ENCODE data around the gene ATXN1.
"Not testable (repeated sequence)": the region's sequence is repeated elsewhere in the genome, so short reads cannot be mapped to it uniquely, and the experiment has no call there.

ATXN1 gene

GRCh38 chr6:16644540-16645250, 116.6 kb downstream of the ATXN1 start:
- DNase-seq (ENCODE audit: low read depth) = no peak

GRCh38 chr6:16639684-16640480, 121.4 kb downstream of the ATXN1 start:
- DNase-seq (ENCODE audit: low read depth) = no peak

GRCh38 chr6:16637635-16638034, 123.6 kb downstream of the ATXN1 start:
- DNase-seq (ENCODE audit: low read depth) = no peak

GRCh38 chr6:16635810-16636602, 125.3 kb downstream of the ATXN1 start:
- no peak for DNase-seq (ENCODE audit: low read depth)

- no peak for DNase-seq (ENCODE audit: low read depth)
Observed at GRCh38 chr6:16635291-16635809, 125.9 kb downstream of the ATXN1 start.

- DNase-seq (ENCODE audit: low read depth) = no peak
Observed at GRCh38 chr6:16634855-16635254, 126.4 kb downstream of the ATXN1 start.

GRCh38 chr6:16633961-16634360, 127.3 kb downstream of the ATXN1 start:
- DNase-seq (ENCODE audit: low read depth) = no peak

GRCh38 chr6:16633465-16633864, 127.8 kb downstream of the ATXN1 start:
- DNase-seq (ENCODE audit: low read depth) = no peak

GRCh38 chr6:16632101-16632500, 129.2 kb downstream of the ATXN1 start:
- no peak for DNase-seq (ENCODE audit: low read depth)

- no peak for DNase-seq (ENCODE audit: low read depth)
Observed at GRCh38 chr6:16630026-16630643, 131.1 kb downstream of the ATXN1 start.

GRCh38 chr6:16628580-16628979, 132.7 kb downstream of the ATXN1 start:
- DNase-seq (ENCODE audit: low read depth) = not testable (repeated sequence)

- no peak for DNase-seq (ENCODE audit: low read depth)
Observed at GRCh38 chr6:16626650-16627049, 134.6 kb downstream of the ATXN1 start.

- no peak for DNase-seq (ENCODE audit: low read depth)
Observed at GRCh38 chr6:16625291-16626265, 135.7 kb downstream of the ATXN1 start.

- DNase-seq (ENCODE audit: low read depth) = no peak
Observed at GRCh38 chr6:16624636-16625290, 136.5 kb downstream of the ATXN1 start.

- DNase-seq (ENCODE audit: low read depth) = no peak
Observed at GRCh38 chr6:16623731-16624130, 137.5 kb downstream of the ATXN1 start.

- DNase-seq (ENCODE audit: low read depth) = no peak
Observed at GRCh38 chr6:16623029-16623653, 138.1 kb downstream of the ATXN1 start.

GRCh38 chr6:16622193-16622592, 139.1 kb downstream of the ATXN1 start:
- no peak for DNase-seq (ENCODE audit: low read depth)

GRCh38 chr6:16621002-16621401, 140.3 kb downstream of the ATXN1 start:
- no peak for DNase-seq (ENCODE audit: low read depth)

- no peak for DNase-seq (ENCODE audit: low read depth)
Observed at GRCh38 chr6:16619777-16620176, 141.5 kb downstream of the ATXN1 start.

GRCh38 chr6:16618962-16619361, 142.3 kb downstream of the ATXN1 start:
- no peak for DNase-seq (ENCODE audit: low read depth)
